HCT116 (cell line): ENCODE data around the gene CLK3. TPM values are rescaled to one million over a fixed set of nuclear protein-coding genes. Genes with fewer than 3 reads are reported as not detected.

Source experiments
- ATAC-seq: fragments of 200-7000 bp; cut with Tn5 transposase; 2 replicates; pipeline ENCODE4 v1.9.1; 2020; ENCODE audit warnings: mild to moderate bottlenecking, moderate library complexity
- BruUV-seq: library from RNA; stranded (reverse); fragments of 400-500 nt; replicated peaks from 2 replicates; lab custom pipeline; 2021; lab: Mats Ljungman, UMichigan
- CTCF ChIA-PET: fragments of 300-600 bp; sonication (Branson Sonifier 250); formaldehyde crosslinking; loops from one replicate; lab custom pipeline; 2021; ENCODE audit warnings: antibody characterized with exemption; lab: Charles Lee
- POLR2A ChIA-PET: fragments of 300-600, 350-600 bp; sonication (Branson Sonifier 250); formaldehyde crosslinking; loops from one replicate; lab custom pipeline; 2021; ENCODE audit warnings: antibody characterized with exemption; lab: Charles Lee
- RAD21 ChIA-PET, 2 experiments: fragments of 300-600 bp; sonication (Branson Sonifier 250); formaldehyde crosslinking; loops; one replicate each; lab custom pipeline; 2023; ENCODE audit warnings: low total read pairs in 2 of 2; ENCODE audit not compliant: uncharacterized antibody in 2 of 2, unreplicated experiment in 2 of 2, low non-redundant PET in 1 of 2; lab: Charles Lee
- DNase-seq: peaks from one replicate; pipeline ENCODE4 v3.0.0-alpha.2; 2010; ENCODE audit warnings: low read depth, low spot score
- H2AFZ ChIP-seq: fragments of 200-600 bp; shearing (Covaris generic), sonication (generic); 2 replicates; pipeline ENCODE4 v1.6.1; 2017; ENCODE audit warnings: low read depth, mixed run types, mixed read lengths, antibody characterized with exemption, low read length; ENCODE audit not compliant: poor library complexity, severe bottlenecking
- H3K27ac ChIP-seq: 2 replicates; pipeline ENCODE4 v1.5.1; 2012; ENCODE audit warnings: low read depth, low read length
- H3K27me3 ChIP-seq: fragments of 200-600 bp; sonication (generic); 2 replicates; pipeline ENCODE4 v1.6.1; 2016; ENCODE audit warnings: mixed run types, low read length, mixed read lengths; ENCODE audit not compliant: insufficient read depth
- H3K36me3 ChIP-seq, 2 experiments: fragments of 200-500 bp in 1 of 2; fragments of 200-600 bp in 1 of 2; sonication (Bioruptor generic) in 1 of 2; sonication (generic) in 1 of 2; 2 replicates each; pipeline versions ENCODE4 v1.5.1 to v1.6.1; 2014 to 2016; ENCODE audit warnings: low read length in 2 of 2, inconsistent platforms in 1 of 2, mixed read lengths in 1 of 2, mixed run types in 1 of 2; ENCODE audit not compliant: insufficient read depth in 2 of 2, control insufficient read depth in 1 of 2
- H3K4me1 ChIP-seq, 2 experiments: fragments of 200-600 bp in 1 of 2; sonication (generic) in 1 of 2; 2 replicates each; pipeline versions ENCODE4 v1.5.1 to v1.6.1; 2012 to 2017; ENCODE audit warnings: low read length in 2 of 2, inconsistent platforms in 1 of 2, mild to moderate bottlenecking in 1 of 2, mixed read lengths in 1 of 2, mixed run types in 1 of 2, moderate library complexity in 1 of 2; ENCODE audit not compliant: insufficient read depth in 2 of 2, control insufficient read depth in 1 of 2
- H3K4me2 ChIP-seq: fragments of 200-600 bp; sonication (generic); 2 replicates; pipeline ENCODE4 v1.6.1; 2017; ENCODE audit warnings: mixed run types, low read length, mixed read lengths
- H3K4me3 ChIP-seq, 2 experiments: fragments of 200-600 bp in 1 of 2; sonication (generic) in 1 of 2; replicated peaks in 1 of 2; 2 replicates each; pipeline ENCODE4 v1.5.1; 2011 to 2016; ENCODE audit warnings: low read length in 2 of 2, control low read depth in 1 of 2, low read depth in 1 of 2, mild to moderate bottlenecking in 1 of 2, mixed read lengths in 1 of 2, mixed run types in 1 of 2
- H3K79me2 ChIP-seq: fragments of 200-600 bp; sonication (generic); 2 replicates; pipeline ENCODE4 v1.6.1; 2017; ENCODE audit warnings: mild to moderate bottlenecking, mixed run types, low read length, moderate library complexity, mixed read lengths; ENCODE audit not compliant: insufficient read depth
- H3K9ac ChIP-seq: fragments of 200-600 bp; sonication (generic); 2 replicates; pipeline ENCODE4 v1.6.1; 2016; ENCODE audit warnings: low read length, mixed read lengths
- H3K9me2 ChIP-seq: fragments of 200-600 bp; sonication (generic), shearing (Covaris generic); 2 replicates; pipeline ENCODE4 v1.6.1; 2017; ENCODE audit warnings: mixed run types, mild to moderate bottlenecking, moderate library complexity; ENCODE audit not compliant: insufficient read depth
- H3K9me3 ChIP-seq, 2 experiments: fragments of 200-500 bp in 1 of 2; fragments of 200-600 bp in 1 of 2; sonication (Bioruptor generic) in 1 of 2; sonication (generic) in 1 of 2; 2 replicates each; pipeline ENCODE4 v1.6.1; 2014 to 2017; ENCODE audit warnings: low read length in 2 of 2, mixed read lengths in 2 of 2, inconsistent platforms in 1 of 2, low read depth in 1 of 2, mild to moderate bottlenecking in 1 of 2, mixed run types in 1 of 2, moderate library complexity in 1 of 2; ENCODE audit not compliant: control insufficient read depth in 1 of 2, insufficient read depth in 1 of 2
- H4K20me1 ChIP-seq: fragments of 200-600 bp; sonication (generic), shearing (Covaris generic); 2 replicates; pipeline ENCODE4 v1.6.1; 2017; ENCODE audit warnings: mixed run types, mild to moderate bottlenecking, moderate library complexity; ENCODE audit not compliant: insufficient read depth
- EGR1 ChIP-seq: IDR thresholded peaks from 2 replicates; pipeline ENCODE4 v1.6.1; 2012; ENCODE audit warnings: low read depth
- EZH2phosphoT487 ChIP-seq: fragments of 200-600 bp; IDR thresholded peaks from 2 replicates; pipeline ENCODE4 v1.6.1; 2018; ENCODE audit warnings: antibody characterized with exemption, borderline replicate concordance
- FOSL1 ChIP-seq: IDR thresholded peaks from 2 replicates; pipeline ENCODE4 v1.6.1; 2012; ENCODE audit warnings: low read depth
- POLR2AphosphoS5 ChIP-seq: IDR thresholded peaks from 2 replicates; pipeline ENCODE4 v1.6.1; 2011; ENCODE audit warnings: mild to moderate bottlenecking, low read depth, low read length, moderate library complexity
- RAD21 ChIP-seq: IDR thresholded peaks from 2 replicates; pipeline ENCODE4 v1.6.1; 2012; ENCODE audit warnings: low read depth, mild to moderate bottlenecking
- REST ChIP-seq: IDR thresholded peaks from 2 replicates; pipeline ENCODE4 v1.6.1; 2012; ENCODE audit warnings: low read depth
- SIN3A ChIP-seq: IDR thresholded peaks from 2 replicates; pipeline ENCODE4 v1.6.1; 2012; ENCODE audit warnings: low read depth
- SRF ChIP-seq: IDR thresholded peaks from 2 replicates; pipeline ENCODE4 v1.6.1; 2012; ENCODE audit warnings: low read depth
- TCF7L2 ChIP-seq: IDR thresholded peaks from 2 replicates; pipeline ENCODE4 v1.7.0; 2011; ENCODE audit warnings: borderline replicate concordance, inconsistent platforms; ENCODE audit not compliant: insufficient read depth, insufficient read length; ENCODE audit errors: extremely low read depth
- ZBTB33 ChIP-seq: IDR thresholded peaks from 2 replicates; pipeline ENCODE4 v1.6.1; 2011; ENCODE audit warnings: mild to moderate bottlenecking, low read length, moderate library complexity; ENCODE audit not compliant: insufficient replicate concordance; ENCODE audit errors: extremely low read depth
- ZFX ChIP-seq: fragments of 450-650 bp; IDR thresholded peaks from 2 replicates; pipeline ENCODE4 v1.6.1; 2017
- intact Hi-C: fragments of 100-400 bp; cut with micrococcal nuclease; formaldehyde crosslinking; loops from 2 replicates; pipeline ENCODE4 v1.10.0; 2022
- total RNA-seq: library from RNA; stranded (reverse); gene quantifications from one replicate; pipeline ENCODE4 v1.2.1, GENCODE V29; 2021; ENCODE audit not compliant: unreplicated experiment

Gene CLK3
- total RNA-seq, 1 experiment from 2014 or later, result 79.3 TPM

- no peaks in the 10 kb centered on the region for H3K79me2 ChIP-seq
- no peak overlapping the region for H2AFZ ChIP-seq
- intact Hi-C loops, result no loop called here
- H3K4me1 ChIP-seq, result no peaks in the 10 kb centered on the region
- ChIA-PET CTCF (no interaction called here), POLR2A (no interaction called here), RAD21 (no interaction called here)
- ATAC-seq, result no peak
- no peak overlapping the region for H3K4me2 ChIP-seq
- no peaks in the 10 kb centered on the region for H3K9me2 ChIP-seq
- no TSS peak for BruUV-seq
- H3K27me3 ChIP-seq, result no peaks in the 10 kb centered on the region
- H3K27ac ChIP-seq, result no peak overlapping the region
- no peaks in the 10 kb centered on the region for H3K9me3 ChIP-seq
- H3K4me3 ChIP-seq, result no peak overlapping the region
- no peaks in the 10 kb centered on the region for H4K20me1 ChIP-seq
- no peak for DNase-seq
- H3K9ac ChIP-seq, result no peak overlapping the region
- H3K36me3 ChIP-seq, result peaks cover 0 to 8% of the 10 kb centered on the region in 2 experiments; a peak in 1 of 4 replicates
- TF ChIP-seq SIN3A (no peak), POLR2AphosphoS5 (no peak), REST (no peak)
Measured at GRCh38 chr15:74573987-74574386, 41.6 kb upstream of the CLK3 start.

- Histone ChIP-seq H3K4me3 (no peak overlapping the region), H2AFZ (no peak overlapping the region), H3K79me2 (no peaks in the 10 kb centered on the region), H4K20me1 (no peaks in the 10 kb centered on the region), H3K9me2 (no peaks in the 10 kb centered on the region), H3K4me2 (no peak overlapping the region), H3K27me3 (no peaks in the 10 kb centered on the region), H3K27ac (no peak overlapping the region), H3K36me3 (no peaks in the 10 kb centered on the region), H3K9me3 (no peaks in the 10 kb centered on the region), H3K4me1 (no peaks in the 10 kb centered on the region), H3K9ac (no peak overlapping the region)
- RAD21 ChIA-PET, result no interaction called here
- CTCF ChIA-PET, result no interaction called here
- intact Hi-C loops, result no loop called here
- POLR2A ChIA-PET, result no interaction called here
- DNase-seq, result no peak
- no TSS peak for BruUV-seq
- ATAC-seq, result no peak
- TF ChIP-seq EGR1 (no peak), FOSL1 (no peak), REST (no peak), TCF7L2 (no peak), ZBTB33 (no peak), POLR2AphosphoS5 (no peak), SRF (no peak), EZH2phosphoT487 (no peak), ZFX (no peak), RAD21 (no peak)
Measured at GRCh38 chr15:74578496-74578994, 37.1 kb upstream of the CLK3 start.
